ENCODE data around the gene ANP32B.
"Not testable (repeated sequence)": the region's sequence is repeated elsewhere in the genome, so short reads cannot be mapped to it uniquely, and the experiment has no call there.

ANP32B gene

GRCh38 chr9:97964901-97965300 lies 18.2 kb upstream of the ANP32B start:
- DNase-seq, result no peak

- DNase-seq, result no peak
These were observed 16.6 kb upstream of the ANP32B start for GRCh38 chr9:97966493-97966892.

GRCh38 chr9:97969014-97969413 lies 14.1 kb upstream of the ANP32B start:
- DNase-seq, result no peak

- no peak for DNase-seq
These were observed 13.0 kb upstream of the ANP32B start for GRCh38 chr9:97970165-97970564.

DNA sequence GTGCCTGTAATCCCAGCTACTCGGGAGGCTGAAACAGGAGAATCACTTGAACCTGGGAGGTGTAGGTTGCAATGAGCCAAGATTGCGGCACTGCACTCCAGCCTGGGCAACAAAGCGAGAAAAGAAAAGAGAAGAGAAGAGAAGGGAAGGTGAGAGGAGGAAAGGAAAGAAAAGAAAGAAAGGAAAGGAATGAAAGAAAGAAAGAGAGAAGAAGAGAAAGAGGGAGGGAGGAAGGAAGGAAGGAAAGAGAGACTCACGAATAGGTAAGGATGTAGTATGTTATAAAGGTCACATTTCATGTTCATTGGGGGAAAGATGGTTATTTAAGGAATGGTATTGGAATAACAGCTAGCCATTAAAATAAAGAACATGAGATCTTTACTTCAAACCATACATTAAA lies 10.4 kb upstream of the ANP32B start:
- DNase-seq, result no peak

DNA sequence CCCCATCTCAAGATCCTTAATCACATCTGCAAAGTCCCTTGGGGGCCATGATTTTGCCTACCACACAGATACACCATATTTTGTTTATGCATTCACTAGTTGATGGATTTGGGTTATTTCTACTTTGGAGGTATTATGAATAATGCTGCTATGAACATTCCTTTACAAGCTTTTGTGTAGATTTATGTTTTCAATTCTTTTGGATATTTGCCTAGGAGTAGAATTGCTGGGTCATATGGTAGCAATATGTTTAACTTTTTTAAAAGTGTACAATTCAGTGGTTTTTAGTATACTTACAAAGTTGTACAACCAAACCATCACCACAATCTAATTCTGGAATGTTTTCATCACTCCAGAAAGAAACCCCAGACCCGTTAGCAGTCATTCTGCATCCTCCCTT lies 7.8 kb upstream of the ANP32B start:
- DNase-seq, result no peak

DNA sequence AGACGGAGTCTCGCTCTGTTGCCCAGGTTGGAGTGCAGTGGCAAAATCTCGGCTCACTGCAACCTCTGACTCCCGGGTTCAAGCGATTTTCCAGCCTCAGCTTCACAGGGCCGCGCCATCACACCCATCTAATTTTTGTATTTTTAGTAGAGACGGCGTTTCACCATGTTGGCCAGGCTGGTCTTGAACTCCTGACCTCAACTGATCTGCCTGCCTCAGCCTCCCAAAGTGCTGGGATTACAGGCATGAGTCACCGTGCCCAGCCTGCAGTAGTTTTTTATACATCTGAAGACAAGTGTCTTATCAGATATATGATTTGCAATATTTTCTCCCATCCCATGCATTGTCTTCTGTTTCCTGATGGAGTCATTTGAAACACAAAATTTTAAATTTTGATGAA lies 6.5 kb upstream of the ANP32B start:
- not testable (repeated sequence) for DNase-seq

- no peak for DNase-seq
These were observed 4.6 kb upstream of the ANP32B start for GRCh38 chr9:97978371-97979130.

DNA sequence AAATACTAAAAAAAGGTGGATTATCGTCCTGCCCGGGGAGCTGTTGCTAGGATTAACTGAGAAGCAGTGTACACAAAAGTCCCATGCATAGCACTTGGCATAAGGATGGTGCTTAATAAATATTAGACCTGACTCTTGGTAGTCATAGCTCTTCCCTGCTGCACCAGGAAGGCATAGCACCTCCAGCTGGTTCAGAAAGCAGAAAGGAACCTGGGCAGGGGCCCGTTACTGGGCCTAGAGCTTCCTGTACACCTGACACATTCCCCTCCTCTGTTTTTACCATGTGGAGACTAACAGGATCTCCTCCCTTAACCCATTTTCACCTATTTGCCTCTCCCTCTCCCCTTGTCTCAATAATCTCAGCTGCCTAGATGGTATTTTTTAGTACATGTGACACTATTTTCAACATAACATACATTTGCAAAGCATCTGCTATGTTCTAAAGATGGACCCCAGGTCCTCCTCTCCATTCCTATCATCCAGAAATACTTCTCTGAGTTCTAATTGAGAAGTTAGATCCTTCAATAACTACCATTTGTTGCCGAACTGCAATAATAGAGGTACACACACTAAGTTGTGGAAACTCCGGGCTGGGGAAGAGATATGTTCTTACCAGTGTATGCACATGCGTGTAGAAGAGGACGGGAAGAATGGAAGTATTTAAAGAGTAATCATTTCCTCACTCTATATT lies 3.2 kb upstream of the ANP32B start:
- DNase-seq, result no peak

- DNase-seq, result no peak
These were observed 2.7 kb upstream of the ANP32B start for GRCh38 chr9:97980479-97980803.

DNA sequence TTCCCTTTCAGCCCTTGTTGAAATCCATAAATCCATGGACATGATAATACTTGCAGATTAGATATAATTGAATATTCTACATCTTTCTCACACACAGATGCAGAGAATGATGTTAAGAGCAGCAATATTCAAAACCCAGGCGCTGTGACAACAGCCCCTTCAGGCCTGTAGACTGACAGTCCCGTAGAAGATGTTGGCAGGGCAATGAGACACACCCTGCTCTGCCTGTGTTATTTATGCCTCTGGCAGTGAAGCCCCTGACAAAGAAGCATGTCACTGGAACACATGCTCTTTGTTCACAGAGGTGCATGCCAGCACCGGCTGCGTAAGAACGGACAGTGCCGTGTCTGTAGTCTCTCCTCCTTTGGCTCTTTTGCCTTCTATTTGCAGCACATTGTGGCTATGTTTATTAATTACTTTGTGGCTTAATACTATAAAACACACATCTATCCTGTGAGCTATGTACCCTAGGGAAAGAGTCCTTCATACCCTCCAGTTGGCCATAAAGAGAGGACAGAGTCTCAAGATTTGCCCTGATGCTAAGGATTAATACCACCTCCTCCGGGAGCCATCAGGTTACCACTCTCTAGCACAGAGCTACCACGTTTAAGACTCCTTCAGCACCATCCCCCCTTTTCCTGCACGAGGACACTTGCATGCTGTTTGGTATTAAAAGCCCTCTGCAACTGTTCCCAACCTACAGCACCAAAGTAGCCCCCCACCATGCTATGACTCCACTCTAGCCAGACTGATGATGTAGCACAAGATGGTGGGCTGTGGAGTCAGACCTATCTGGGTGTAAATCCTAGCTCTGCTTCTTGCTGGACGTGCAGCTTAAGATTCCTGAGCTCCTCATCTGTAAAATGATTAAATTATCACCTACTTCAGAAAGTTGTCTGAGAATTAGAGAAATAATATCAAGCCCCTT lies 2.0 kb upstream of the ANP32B start:
- no peak for DNase-seq

GRCh38 chr9:97981846-97982682 lies 1.1 kb upstream of the ANP32B start:
- DNase-seq, result no peak

DNA sequence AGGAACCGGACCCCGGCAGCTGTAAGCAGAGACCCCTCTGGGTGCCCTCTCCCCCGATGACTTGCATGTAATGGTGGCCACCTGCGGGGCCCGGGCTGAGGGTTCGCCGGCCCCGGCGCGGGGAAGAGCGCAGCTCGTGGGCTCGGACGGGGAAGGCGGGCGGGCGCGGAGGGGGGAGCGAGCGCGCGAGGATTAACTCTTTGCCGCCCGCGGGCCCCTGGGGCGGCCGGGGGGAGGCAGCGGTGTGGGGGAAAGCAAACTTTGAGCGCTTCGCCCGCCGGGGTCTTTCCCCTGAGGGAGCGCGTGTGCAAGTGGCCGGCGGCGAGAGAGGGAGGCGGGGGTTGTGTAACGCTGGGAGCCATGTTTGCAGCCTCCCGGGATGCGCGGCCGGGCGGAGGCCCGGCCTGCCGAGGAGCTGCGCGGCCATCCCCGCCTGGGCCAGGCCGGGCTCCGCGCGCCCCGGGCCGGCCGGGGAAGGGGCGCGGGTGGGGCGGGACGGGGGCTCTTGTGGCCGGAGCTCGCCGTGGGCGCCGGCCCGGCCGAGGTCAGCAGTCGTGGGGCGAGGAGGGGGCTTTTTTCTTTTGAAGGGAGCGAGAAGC lies 547 bp downstream of the ANP32B start:
- DNase-seq, result peak; percentile 30 to 45

DNA sequence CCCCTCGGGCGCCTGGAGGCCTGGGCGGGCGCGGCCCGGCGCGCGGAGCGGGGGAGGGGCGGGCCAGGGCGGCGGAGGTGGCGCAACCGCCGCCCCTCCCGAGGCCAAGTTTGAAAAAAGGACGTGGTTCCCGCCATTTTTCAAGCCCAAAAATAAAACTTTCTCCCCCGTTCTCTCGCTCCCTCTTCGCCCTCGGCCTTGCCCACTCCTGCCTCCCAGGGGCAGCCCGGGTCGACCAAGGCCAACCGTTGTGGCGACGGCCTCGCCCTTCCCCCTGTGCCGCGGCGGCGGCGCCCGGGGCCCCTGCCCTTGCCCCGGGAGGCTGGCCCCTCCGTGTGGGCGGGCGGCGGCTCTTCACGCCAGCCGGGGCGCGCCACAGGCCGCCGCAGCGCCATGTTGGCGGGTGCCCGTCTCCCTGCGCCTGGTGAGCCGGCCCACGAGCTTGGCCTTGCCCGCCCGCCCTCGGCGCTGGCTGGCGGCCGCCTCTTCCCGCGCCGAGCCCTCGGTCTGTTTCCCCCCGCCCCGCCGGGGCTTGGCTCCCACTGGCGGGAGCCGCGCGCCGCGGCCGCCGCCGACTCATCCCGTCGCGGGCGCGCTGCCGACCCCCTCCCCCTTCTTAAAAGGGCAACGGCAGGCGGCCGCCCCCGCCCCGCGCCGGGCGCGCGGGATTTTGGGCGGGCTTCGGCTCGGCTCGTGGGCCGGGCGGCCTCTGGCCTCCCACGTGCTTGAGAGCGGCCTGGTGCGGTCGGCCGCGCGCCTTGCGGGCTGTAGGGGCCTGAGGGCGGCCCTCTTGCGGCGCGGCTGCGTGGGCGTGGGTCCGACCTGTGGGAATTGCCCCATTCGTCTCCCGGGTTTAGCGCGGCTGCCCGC lies 1.3 kb downstream of the ANP32B start:
- peak; percentile 73 to 79 for DNase-seq

- DNase-seq, result peak in 1 of 2 donors; percentile 10
These were observed 2.1 kb downstream of the ANP32B start for GRCh38 chr9:97985058-97985861.

DNA sequence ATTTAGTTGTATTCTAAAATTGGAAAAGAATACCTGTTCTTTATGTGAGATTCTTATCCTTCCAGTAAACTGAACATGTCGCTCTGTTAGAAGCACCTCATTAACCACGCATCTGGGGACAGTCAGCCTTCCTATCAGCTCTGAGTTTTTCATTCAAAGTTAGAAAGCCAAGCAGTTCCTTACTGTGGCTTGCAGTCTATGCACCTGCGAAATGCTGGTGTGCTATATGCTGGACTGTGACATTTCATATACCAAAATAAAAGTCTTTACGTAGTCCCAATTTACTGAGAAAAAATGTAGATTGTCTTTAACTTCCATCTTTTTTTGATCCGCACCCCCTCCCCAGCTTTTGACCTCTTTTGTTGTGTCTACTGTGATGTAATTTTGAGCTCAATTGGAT lies 4.3 kb downstream of the ANP32B start:
- DNase-seq, result no peak

- DNase-seq, result no peak
These were observed 7.1 kb downstream of the ANP32B start for GRCh38 chr9:97990259-97990658.

DNA sequence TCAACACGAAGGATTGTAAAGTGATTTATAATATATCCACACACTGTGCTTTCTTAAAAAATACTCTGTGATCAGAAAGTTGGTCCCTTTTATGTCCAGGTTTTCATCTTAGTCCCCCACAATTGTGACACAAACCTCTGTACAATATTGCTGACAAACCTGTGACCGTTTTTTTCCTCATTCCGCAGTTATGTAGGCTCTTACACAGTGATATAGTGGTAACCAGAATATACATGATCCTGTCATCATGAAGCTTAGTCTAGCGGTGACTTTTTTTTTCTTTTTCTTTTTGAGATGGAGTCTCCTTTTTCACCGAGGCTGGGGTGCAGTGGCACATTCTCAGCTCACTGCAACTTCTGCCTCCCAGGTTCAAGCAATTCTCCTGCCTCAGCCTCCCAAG lies 8.7 kb downstream of the ANP32B start:
- DNase-seq, result no peak

DNA sequence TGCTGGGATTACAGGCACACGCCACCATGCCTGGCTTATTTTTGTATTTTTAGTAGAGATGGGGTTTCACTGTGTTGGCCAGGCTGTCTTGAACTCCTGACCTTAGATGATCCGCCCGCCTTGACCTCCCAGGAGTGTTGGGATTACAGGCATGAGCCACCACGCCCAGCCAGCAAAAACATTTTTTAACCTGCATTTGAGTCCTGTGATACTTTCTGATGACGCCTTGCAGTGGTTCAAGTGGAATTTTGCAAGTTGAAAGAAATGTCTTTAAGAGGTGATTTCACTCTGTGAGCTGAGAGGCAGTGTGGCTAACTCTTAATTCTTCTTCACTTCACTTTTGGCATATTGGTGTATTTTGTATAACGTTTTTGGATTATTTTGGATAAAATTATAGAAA lies 9.1 kb downstream of the ANP32B start:
- no peak for DNase-seq

DNA sequence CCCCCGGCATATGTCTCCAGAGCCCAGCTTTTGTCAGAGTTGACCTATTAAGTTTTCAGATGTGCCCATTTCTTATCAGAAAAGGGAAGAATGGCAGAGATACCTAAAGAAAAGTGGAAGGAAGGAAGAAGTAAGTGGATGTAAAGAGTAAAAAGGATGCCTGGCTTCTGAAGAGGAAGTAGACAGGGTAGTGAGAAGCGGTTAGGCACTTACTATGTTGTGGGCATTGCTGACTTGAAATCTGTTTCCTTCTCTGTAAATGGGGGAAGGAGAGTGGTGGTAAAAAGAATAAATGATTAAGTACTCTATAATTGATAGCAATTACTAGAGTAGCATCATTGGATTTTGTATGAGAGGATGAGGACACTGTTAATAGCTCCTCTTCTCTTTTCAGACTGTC lies 9.9 kb downstream of the ANP32B start:
- DNase-seq, result peak in 1 of 2 donors; percentile 26

Measured in inflammatory macrophage treated with lipopolysaccharide for 1 hour (primary cell).